WTC11 (cell line): Measurements from ENCODE around the gene INPP4A.

Source experiments
- ATF3 ChIP-seq: sonication (generic); formaldehyde crosslinking; conservative IDR thresholded peaks from 2 replicates; pipeline ENCODE4 v1.8.1; 2022; ENCODE audit warnings: mild to moderate bottlenecking, missing genetic modification reagents
- CREM ChIP-seq: sonication (generic); formaldehyde crosslinking; IDR thresholded peaks from 2 replicates; pipeline ENCODE4 v1.8.1; 2022; ENCODE audit warnings: mild to moderate bottlenecking, missing genetic modification reagents, moderate library complexity
- CTCF ChIP-seq: fragments of 200-600 bp; IDR thresholded peaks from 2 replicates; pipeline ENCODE4 v1.8.0; 2022; ENCODE audit warnings: antibody characterized with exemption
- E2F1 ChIP-seq: sonication (generic); formaldehyde crosslinking; IDR thresholded peaks from 2 replicates; pipeline ENCODE4 v1.8.0; 2022; ENCODE audit warnings: mild to moderate bottlenecking, missing genetic modification reagents
- E2F4 ChIP-seq: sonication (generic); formaldehyde crosslinking; IDR thresholded peaks from 2 replicates; pipeline ENCODE4 v1.8.1; 2022; ENCODE audit warnings: low read depth, mild to moderate bottlenecking, moderate library complexity, missing genetic modification reagents, borderline replicate concordance
- ELF4 ChIP-seq: sonication (generic); formaldehyde crosslinking; IDR thresholded peaks from 2 replicates; pipeline ENCODE4 v1.8.1; 2022; ENCODE audit warnings: low read depth, mild to moderate bottlenecking, moderate library complexity, missing genetic modification reagents
- FOXJ3 ChIP-seq: sonication (generic); formaldehyde crosslinking; IDR thresholded peaks from 2 replicates; pipeline ENCODE4 v1.9.0; 2021; ENCODE audit warnings: missing genetic modification reagents, mild to moderate bottlenecking, borderline replicate concordance
- MAX ChIP-seq: sonication (generic); formaldehyde crosslinking; IDR thresholded peaks from 2 replicates; pipeline ENCODE4 v1.8.0; 2022; ENCODE audit warnings: mild to moderate bottlenecking, missing genetic modification reagents
- SP1 ChIP-seq: sonication (generic); formaldehyde crosslinking; conservative IDR thresholded peaks from 2 replicates; pipeline ENCODE4 v1.8.1; 2022; ENCODE audit warnings: missing genetic modification reagents
- TEAD4 ChIP-seq: sonication (generic); formaldehyde crosslinking; IDR thresholded peaks from 2 replicates; pipeline ENCODE4 v1.8.0; 2022; ENCODE audit warnings: mild to moderate bottlenecking, missing genetic modification reagents
- ZNF138 ChIP-seq: sonication (generic); formaldehyde crosslinking; conservative IDR thresholded peaks from 2 replicates; pipeline ENCODE4 v1.8.1; 2022; ENCODE audit warnings: mild to moderate bottlenecking, moderate library complexity, missing genetic modification reagents
- ZNF281 ChIP-seq: sonication (generic); formaldehyde crosslinking; IDR thresholded peaks from 2 replicates; pipeline ENCODE4 v1.8.0; 2023; ENCODE audit warnings: mild to moderate bottlenecking, missing genetic modification reagents
- ZNF425 ChIP-seq: fragments of 250-450 bp; sonication (Bioruptor Pico); conservative IDR thresholded peaks from 2 replicates; pipeline ENCODE4 v1.9.0; 2021; ENCODE audit warnings: mild to moderate bottlenecking
- ZNF512 ChIP-seq: sonication (generic); formaldehyde crosslinking; IDR thresholded peaks from 2 replicates; pipeline ENCODE4 v1.8.1; 2022; ENCODE audit warnings: missing genetic modification reagents, borderline replicate concordance

- TF ChIP-seq ZNF281 (CRISPR knock-in tag) (no peak), CTCF (no peak), MAX (CRISPR knock-in tag) (no peak), E2F4 (CRISPR knock-in tag) (no peak), TEAD4 (no peak), SP1 (CRISPR knock-in tag) (no peak), CREM (CRISPR knock-in tag) (no peak), ZNF138 (CRISPR knock-in tag) (no peak), ATF3 (no peak), E2F1 (CRISPR knock-in tag) (no peak), ZNF512 (no peak), FOXJ3 (CRISPR knock-in tag) (no peak), ZNF425 (CRISPR knock-in tag) (no peak), ELF4 (CRISPR knock-in tag) (no peak)
Observed at GRCh38 chr2:98552499-98553179, 108.0 kb downstream of the INPP4A start.
